Trophoblast cell (in vitro differentiated cells and primary cell): ENCODE data around the gene FRS2.

Source experiments
- DNase-seq, 2 donors: peaks; one replicate each; pipeline ENCODE4 v3.0.0-alpha.2; 2016
- H2AFZ ChIP-seq: 2 replicates; pipeline ENCODE4 v1.6.1; 2013; ENCODE audit warnings: low read length, moderate library complexity, mild to moderate bottlenecking; ENCODE audit not compliant: insufficient read depth, poor library complexity
- H2AK5ac ChIP-seq: 2 replicates; pipeline ENCODE4 v1.6.1; 2013; ENCODE audit warnings: mild to moderate bottlenecking, low read length
- H2BK120ac ChIP-seq: 2 replicates; pipeline ENCODE4 v1.6.1; 2013; ENCODE audit warnings: low read length, mild to moderate bottlenecking, moderate library complexity; ENCODE audit not compliant: insufficient read depth, poor library complexity
- H2BK12ac ChIP-seq: 2 replicates; pipeline ENCODE4 v1.6.1; 2013; ENCODE audit warnings: mild to moderate bottlenecking, low read length, moderate library complexity
- H2BK5ac ChIP-seq: 2 replicates; pipeline ENCODE4 v1.6.1; 2013; ENCODE audit warnings: low read length, low read depth, moderate library complexity, mild to moderate bottlenecking; ENCODE audit not compliant: poor library complexity
- H3K14ac ChIP-seq: 2 replicates; pipeline ENCODE4 v1.6.1; 2013; ENCODE audit warnings: mild to moderate bottlenecking, low read length
- H3K18ac ChIP-seq: 2 replicates; pipeline ENCODE4 v1.6.1; 2013; ENCODE audit warnings: mild to moderate bottlenecking, low read length
- H3K23ac ChIP-seq: 2 replicates; pipeline ENCODE4 v1.6.1; 2013; ENCODE audit warnings: low read length
- H3K27ac ChIP-seq: 2 replicates; pipeline ENCODE4 v1.5.1; 2013; ENCODE audit warnings: low read depth, mild to moderate bottlenecking, inconsistent platforms, low read length, moderate library complexity
- H3K27me3 ChIP-seq: 2 replicates; pipeline ENCODE4 v1.6.1; 2013; ENCODE audit warnings: inconsistent platforms, mild to moderate bottlenecking, low read length, moderate library complexity; ENCODE audit not compliant: insufficient read depth
- H3K36me3 ChIP-seq, 2 experiments: 1 replicate in 1 of 2; 2 replicates in 1 of 2; pipeline ENCODE4 v1.6.1; 2013; ENCODE audit warnings: low read length in 2 of 2, mild to moderate bottlenecking in 2 of 2, moderate library complexity in 1 of 2; ENCODE audit not compliant: insufficient read depth in 2 of 2, control insufficient read depth in 1 of 2
- H3K4ac ChIP-seq: 2 replicates; pipeline ENCODE4 v1.6.1; 2013; ENCODE audit warnings: low read depth, mild to moderate bottlenecking, low read length, moderate library complexity
- H3K4me1 ChIP-seq, 2 experiments: 1 replicate in 1 of 2; 2 replicates in 1 of 2; pipeline ENCODE4 v1.6.1; 2013; ENCODE audit warnings: low read length in 2 of 2, mild to moderate bottlenecking in 2 of 2, moderate library complexity in 1 of 2; ENCODE audit not compliant: insufficient read depth in 2 of 2, control insufficient read depth in 1 of 2
- H3K4me2 ChIP-seq: 2 replicates; pipeline ENCODE4 v1.6.1; 2013; ENCODE audit warnings: inconsistent platforms, mild to moderate bottlenecking, low read length, moderate library complexity
- H3K4me3 ChIP-seq: 2 replicates; pipeline ENCODE4 v1.5.1; 2013; ENCODE audit warnings: mild to moderate bottlenecking, low read depth, low read length, inconsistent platforms
- H3K79me1 ChIP-seq: one replicate; pipeline ENCODE4 v1.6.1; 2013; ENCODE audit warnings: low read length
- H3K79me2 ChIP-seq: 2 replicates; pipeline ENCODE4 v1.6.1; 2013; ENCODE audit warnings: low read length, mild to moderate bottlenecking; ENCODE audit not compliant: control insufficient read depth, insufficient read depth, poor library complexity
- H3K9ac ChIP-seq: 2 replicates; pipeline ENCODE4 v1.6.1; 2013; ENCODE audit warnings: mild to moderate bottlenecking, low read length
- H3K9me3 ChIP-seq: 2 replicates; pipeline ENCODE4 v1.6.1; 2013; ENCODE audit warnings: low read depth, mild to moderate bottlenecking, control low read depth, inconsistent platforms, low read length; ENCODE audit not compliant: insufficient read depth
- H4K12ac ChIP-seq: 2 replicates; pipeline ENCODE4 v1.6.1; 2013; ENCODE audit warnings: low read depth, mild to moderate bottlenecking, low read length, moderate library complexity
- H4K8ac ChIP-seq: 2 replicates; pipeline ENCODE4 v1.6.1; 2013; ENCODE audit warnings: low read depth, mild to moderate bottlenecking, low read length, moderate library complexity
- H4K91ac ChIP-seq: one replicate; pipeline ENCODE4 v1.6.1; 2013; ENCODE audit warnings: low read depth, mild to moderate bottlenecking, low read length, moderate library complexity
- WGBS: extraction: QIAGEN DNeasy Blood & Tissue Kit; methylation state at CpG from one replicate; pipeline ENCODE4 v1.1.7; 2013; ENCODE audit warnings: missing lambda C conversion rate; ENCODE audit not compliant: insufficient read length, insufficient coverage; ENCODE audit errors: extremely low coverage; 5-methylcytosine and 5-hydroxymethylcytosine counted together

FRS2 gene

DNA sequence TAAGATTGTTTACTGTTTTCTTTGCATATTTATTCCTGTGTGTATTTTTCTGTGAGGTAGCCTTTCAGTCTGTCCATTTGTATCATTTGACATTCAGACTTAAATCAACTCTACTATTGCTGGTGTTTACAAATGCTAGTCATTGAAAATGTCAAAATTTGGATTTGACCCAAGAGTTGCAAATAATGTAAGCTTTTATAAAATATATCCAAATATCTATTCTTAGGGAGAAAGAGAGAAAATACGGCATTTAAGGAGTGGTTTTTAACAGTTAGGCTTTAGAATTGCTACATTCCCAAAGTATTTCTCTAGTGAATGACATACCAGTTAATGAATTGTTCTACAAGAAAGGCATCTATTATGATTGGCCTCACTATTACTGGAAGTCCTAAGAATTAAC is 37.9 kb downstream of the FRS2 start:
- Histone ChIP-seq H2AK5ac (no peak overlapping the region), H2BK5ac (no peak overlapping the region), H4K12ac (no peak overlapping the region), H3K79me2 (no peaks in the 10 kb centered on the region), H2AFZ (no peak overlapping the region), H3K23ac (no peak overlapping the region), H3K4me1 (peaks cover 0 to 4% of the 10 kb centered on the region in 2 experiments), H3K9ac (no peak overlapping the region), H3K27me3 (no peaks in the 10 kb centered on the region), H3K14ac (no peak overlapping the region), H2BK12ac (no peak overlapping the region), H3K4me3 (no peak overlapping the region), H3K9me3 (no peaks in the 10 kb centered on the region), H4K8ac (no peak overlapping the region), H3K79me1 (no peaks in the 10 kb centered on the region), H3K18ac (no peak overlapping the region), H3K27ac (no peak overlapping the region), H3K4ac (no peak overlapping the region), H3K36me3 (no peaks in the 10 kb centered on the region), H3K4me2 (no peak overlapping the region), H4K91ac (no peak overlapping the region), H2BK120ac (no peak overlapping the region)
- no CpG with 5 or more reads among the region's 1 CpG for WGBS
- DNase-seq: no peak

DNA sequence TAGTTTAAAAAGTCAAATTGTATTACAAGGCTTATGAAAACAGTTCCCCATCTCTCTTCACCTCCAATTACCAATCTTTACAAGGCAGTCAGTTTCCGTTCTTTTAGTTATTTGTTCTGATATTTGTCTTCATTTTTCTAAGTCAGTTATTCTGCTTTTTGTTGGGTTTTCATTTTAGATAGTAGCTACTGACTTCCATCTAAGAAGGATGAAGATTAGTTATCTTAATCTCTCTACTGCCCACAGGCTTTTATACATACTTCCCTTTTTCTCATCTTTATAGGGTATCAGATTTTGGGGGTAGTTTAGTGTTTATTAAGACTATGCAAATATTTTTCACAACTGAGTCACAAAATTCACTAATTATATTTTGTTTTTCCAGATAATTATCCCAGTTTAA is 38.4 kb downstream of the FRS2 start:
- H3K4me1 ChIP-seq: peaks cover 0 to 4% of the 10 kb centered on the region in 2 experiments
- no peak overlapping the region for H3K18ac ChIP-seq
- no peak for DNase-seq
- H2BK12ac ChIP-seq: no peak overlapping the region
- no peaks in the 10 kb centered on the region for H3K9me3 ChIP-seq
- H3K79me1 ChIP-seq: no peaks in the 10 kb centered on the region
- H3K27me3 ChIP-seq: no peaks in the 10 kb centered on the region
- no peak overlapping the region for H3K27ac ChIP-seq
- no peak overlapping the region for H3K4me2 ChIP-seq
- H3K23ac ChIP-seq: no peak overlapping the region
- H2BK5ac ChIP-seq: no peak overlapping the region
- H3K4ac ChIP-seq: no peak overlapping the region
- no peaks in the 10 kb centered on the region for H3K79me2 ChIP-seq
- H2AFZ ChIP-seq: no peak overlapping the region
- no CpG with 5 or more reads among the region's 1 CpG for WGBS
- no peaks in the 10 kb centered on the region for H3K36me3 ChIP-seq
- H4K91ac ChIP-seq: no peak overlapping the region
- H3K14ac ChIP-seq: no peak overlapping the region
- H2BK120ac ChIP-seq: no peak overlapping the region
- H3K9ac ChIP-seq: no peak overlapping the region
- no peak overlapping the region for H3K4me3 ChIP-seq
- H2AK5ac ChIP-seq: no peak overlapping the region
- H4K12ac ChIP-seq: no peak overlapping the region
- H4K8ac ChIP-seq: no peak overlapping the region

DNA sequence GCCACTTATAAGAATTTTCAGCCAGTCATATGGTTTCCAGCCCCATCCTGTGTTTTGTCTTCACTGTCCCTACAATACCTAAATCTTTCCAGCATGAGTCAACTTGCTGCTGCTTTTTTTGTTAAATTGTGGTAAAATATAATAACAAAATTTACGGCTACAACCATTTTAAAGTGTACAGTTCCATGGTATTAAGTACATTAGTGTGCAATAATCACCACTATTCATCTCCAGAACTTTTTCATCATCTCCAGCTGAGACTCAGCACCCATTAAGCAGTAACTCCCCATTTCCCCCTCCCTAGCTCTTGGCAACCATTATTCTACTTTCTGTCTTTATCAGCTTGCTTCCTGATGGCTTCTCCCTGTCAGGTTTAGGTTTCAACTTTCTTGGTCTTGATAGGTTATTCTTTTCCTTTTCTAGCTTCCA is 39.1 kb downstream of the FRS2 start:
- Histone ChIP-seq H2AFZ (no peak overlapping the region), H3K79me1 (no peaks in the 10 kb centered on the region), H3K14ac (no peak overlapping the region), H2AK5ac (no peak overlapping the region), H2BK12ac (no peak overlapping the region), H3K9ac (no peak overlapping the region), H3K27ac (no peak overlapping the region), H3K4me2 (no peak overlapping the region), H2BK5ac (no peak overlapping the region), H3K79me2 (no peaks in the 10 kb centered on the region), H3K18ac (no peak overlapping the region), H4K91ac (no peak overlapping the region), H3K4ac (no peak overlapping the region), H4K12ac (no peak overlapping the region), H3K36me3 (no peaks in the 10 kb centered on the region), H3K27me3 (no peaks in the 10 kb centered on the region), H3K23ac (no peak overlapping the region), H3K9me3 (no peaks in the 10 kb centered on the region), H3K4me1 (peaks cover 0 to 4% of the 10 kb centered on the region in 2 experiments), H2BK120ac (no peak overlapping the region), H3K4me3 (no peak overlapping the region), H4K8ac (no peak overlapping the region)
- whole genome bisulfite sequencing: no CpG with 5 or more reads among the region's 1 CpG
- DNase-seq: no peak

DNA sequence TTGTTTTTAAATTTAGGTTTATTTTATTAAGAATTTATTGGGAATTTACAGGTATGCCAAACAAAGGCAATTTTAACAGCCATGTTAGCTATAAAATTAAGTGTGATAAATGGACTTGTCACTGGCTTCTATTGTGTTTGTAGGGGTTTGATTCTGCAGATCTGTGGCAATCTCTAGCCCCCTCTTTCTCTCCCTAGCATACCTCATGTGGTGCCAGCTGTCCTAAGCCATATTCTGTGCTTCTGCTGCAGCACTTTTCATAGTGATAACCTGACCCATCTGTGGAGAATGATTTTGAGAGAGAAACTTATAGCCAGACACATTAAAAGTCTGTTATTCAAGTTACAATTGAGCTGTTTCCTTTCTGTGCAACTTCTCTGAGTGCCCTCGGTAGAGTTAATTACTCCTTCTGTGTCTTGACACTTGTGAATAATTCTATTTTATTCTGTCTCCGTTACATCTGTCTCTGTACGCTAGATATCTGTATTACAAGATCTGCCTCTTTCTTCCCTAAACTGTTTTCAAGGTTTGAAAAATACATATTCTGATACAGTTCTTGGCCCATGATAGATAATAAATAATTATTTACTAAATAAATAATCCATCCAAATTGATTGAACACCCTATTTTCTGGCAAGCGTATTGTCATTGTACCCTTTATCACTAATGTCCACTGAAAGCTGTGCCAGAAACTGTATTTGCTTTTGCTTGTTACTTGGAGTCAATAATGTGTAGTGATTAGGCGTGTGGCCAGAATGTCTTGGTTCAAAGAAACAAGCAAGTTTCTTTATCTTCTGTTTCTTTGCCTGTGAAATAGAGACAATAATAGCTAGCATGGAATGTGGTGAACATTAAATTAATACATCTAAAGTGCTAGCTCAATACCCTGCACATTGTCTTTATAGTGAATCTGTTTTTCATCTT is 40.0 kb downstream of the FRS2 start:
- H2BK5ac ChIP-seq: no peak overlapping the region
- H3K4me3 ChIP-seq: no peak overlapping the region
- H3K4me1 ChIP-seq: peaks cover 0 to 4% of the 10 kb centered on the region in 2 experiments
- no peak overlapping the region for H2AK5ac ChIP-seq
- no peak overlapping the region for H3K4ac ChIP-seq
- H2AFZ ChIP-seq: no peak overlapping the region
- H3K79me1 ChIP-seq: no peaks in the 10 kb centered on the region
- H3K36me3 ChIP-seq: no peaks in the 10 kb centered on the region
- H3K79me2 ChIP-seq: no peaks in the 10 kb centered on the region
- no peak overlapping the region for H3K18ac ChIP-seq
- no peak overlapping the region for H2BK120ac ChIP-seq
- no CpG with 5 or more reads among the region's 5 CpGs for WGBS
- H3K4me2 ChIP-seq: no peak overlapping the region
- H3K23ac ChIP-seq: no peak overlapping the region
- H2BK12ac ChIP-seq: no peak overlapping the region
- no peak overlapping the region for H4K8ac ChIP-seq
- H4K91ac ChIP-seq: no peak overlapping the region
- H3K9me3 ChIP-seq: no peaks in the 10 kb centered on the region
- H3K9ac ChIP-seq: no peak overlapping the region
- H3K14ac ChIP-seq: no peak overlapping the region
- DNase-seq: no peak
- no peak overlapping the region for H3K27ac ChIP-seq
- H3K27me3 ChIP-seq: no peaks in the 10 kb centered on the region
- H4K12ac ChIP-seq: no peak overlapping the region
